ENCODE measurements around the gene DPP6.

DPP6 gene

GRCh38 chr7:154568346-154568745, 516.1 kb downstream of the DPP6 start:
- no peak for DNase-seq

DNA sequence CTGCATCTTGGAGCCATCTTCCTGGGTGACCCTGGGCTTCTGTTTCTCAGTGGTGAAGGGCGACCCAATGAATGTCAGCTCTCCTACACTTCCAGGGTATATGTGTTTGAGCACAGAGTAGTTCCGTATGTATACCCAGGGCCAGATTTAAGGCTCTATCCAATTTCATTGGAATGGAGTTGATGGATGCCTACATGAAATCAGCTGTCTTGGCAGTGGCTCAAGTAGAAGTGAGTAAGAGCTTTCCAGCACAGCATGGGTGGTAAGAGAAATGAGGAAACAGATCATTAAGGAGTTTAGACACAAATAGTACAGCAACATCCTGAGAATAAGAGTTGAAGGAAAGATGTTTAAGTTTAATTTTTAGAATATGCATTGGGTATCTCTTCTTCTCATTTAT, 517.7 kb downstream of the DPP6 start:
- no peak for DNase-seq

GRCh38 chr7:154571772-154572171, 519.6 kb downstream of the DPP6 start:
- DNase-seq: no peak

- no peak for DNase-seq
Measured at GRCh38 chr7:154574235-154574634, 522.0 kb downstream of the DPP6 start.

DNA sequence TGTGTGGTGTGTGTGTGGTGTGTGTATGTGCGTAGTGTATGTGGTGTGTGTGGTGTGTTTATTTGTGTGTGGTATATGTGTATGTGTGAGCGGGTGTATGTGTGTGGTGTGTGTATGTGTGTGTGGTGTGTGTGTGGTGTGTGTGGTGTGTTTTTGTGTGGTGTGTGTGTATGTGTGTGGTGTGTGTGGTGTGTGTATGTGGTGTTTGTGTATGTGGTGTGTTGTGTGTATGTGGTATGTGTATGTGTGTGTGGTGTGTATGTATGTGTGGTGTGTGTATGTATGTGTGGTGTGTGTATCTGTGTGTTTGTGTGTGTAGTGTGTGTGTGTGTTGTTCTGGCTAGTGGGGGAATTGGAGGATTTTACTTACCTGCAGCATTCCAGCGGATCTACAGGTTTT, 523.3 kb downstream of the DPP6 start:
- no peak for DNase-seq

GRCh38 chr7:154576604-154577003, 524.4 kb downstream of the DPP6 start:
- no peak for DNase-seq

DNA sequence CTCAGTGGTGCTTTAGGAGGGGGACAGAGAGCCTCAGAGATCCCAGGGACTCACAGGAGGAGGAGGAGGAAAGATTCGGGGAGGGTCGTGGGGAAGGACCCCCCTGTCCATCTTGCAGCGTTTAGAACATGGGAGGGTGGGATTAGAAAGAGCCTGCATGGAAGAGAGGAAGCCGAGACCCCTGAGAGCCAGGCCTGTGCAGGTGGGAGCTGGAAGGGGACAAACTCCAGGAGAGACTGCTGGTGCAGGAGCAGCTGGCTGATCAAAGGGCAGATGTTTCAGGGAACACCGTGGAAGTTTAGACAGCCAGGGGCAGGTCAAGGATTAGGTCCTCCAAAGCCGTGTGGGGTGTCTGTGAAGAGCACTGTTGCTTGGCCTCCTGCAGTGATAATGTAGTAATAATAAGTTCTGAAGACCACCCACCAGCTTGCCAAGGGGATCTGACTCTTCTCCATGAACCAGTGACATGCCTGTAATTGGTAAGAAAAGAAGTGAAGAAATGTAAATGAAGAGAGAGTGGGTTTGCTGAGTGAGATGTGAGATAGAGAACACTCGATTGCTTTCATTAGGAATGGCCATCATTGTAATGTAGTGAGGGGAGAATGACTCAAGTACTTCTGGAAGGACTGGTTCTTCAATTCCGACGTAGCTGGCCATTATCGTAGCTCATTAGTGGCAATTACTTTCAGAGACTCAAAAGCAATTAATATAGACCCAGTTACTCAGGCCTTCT, 525.1 kb downstream of the DPP6 start:
- no peak for DNase-seq

- DNase-seq: no peak
Measured at GRCh38 chr7:154578336-154578735, 526.1 kb downstream of the DPP6 start.

DNA sequence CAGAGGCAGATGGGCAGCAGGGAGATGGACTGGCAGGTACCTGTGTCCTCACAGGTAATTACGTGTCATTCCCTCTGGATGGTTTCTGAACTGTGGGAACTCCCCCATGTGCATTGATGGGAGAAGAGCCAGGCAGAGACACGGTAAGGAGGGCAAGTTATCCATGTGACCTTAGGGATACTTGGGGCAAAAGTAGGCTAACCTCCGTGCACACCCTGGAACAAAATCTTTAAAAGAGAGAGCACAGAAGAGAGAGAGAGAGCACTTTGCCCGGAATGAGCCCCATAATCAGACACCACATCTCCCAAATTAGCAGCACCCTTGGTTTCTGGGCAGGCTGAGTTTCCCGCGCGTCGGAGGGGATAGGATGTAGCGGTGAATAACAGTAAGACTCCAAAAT, 527.5 kb downstream of the DPP6 start:
- DNase-seq: no peak

- no peak for DNase-seq
Measured at GRCh38 chr7:154581251-154581890, 529.2 kb downstream of the DPP6 start.

GRCh38 chr7:154583454-154583853, 531.3 kb downstream of the DPP6 start:
- no peak for DNase-seq

- no peak for DNase-seq
Measured at GRCh38 chr7:154584352-154585252, 532.4 kb downstream of the DPP6 start.

- DNase-seq: peak; percentile 24
Measured at GRCh38 chr7:154587792-154588191, 535.6 kb downstream of the DPP6 start.

- DNase-seq: peak; percentile 89
Measured at GRCh38 chr7:154591544-154591943, 539.3 kb downstream of the DPP6 start.

DNA sequence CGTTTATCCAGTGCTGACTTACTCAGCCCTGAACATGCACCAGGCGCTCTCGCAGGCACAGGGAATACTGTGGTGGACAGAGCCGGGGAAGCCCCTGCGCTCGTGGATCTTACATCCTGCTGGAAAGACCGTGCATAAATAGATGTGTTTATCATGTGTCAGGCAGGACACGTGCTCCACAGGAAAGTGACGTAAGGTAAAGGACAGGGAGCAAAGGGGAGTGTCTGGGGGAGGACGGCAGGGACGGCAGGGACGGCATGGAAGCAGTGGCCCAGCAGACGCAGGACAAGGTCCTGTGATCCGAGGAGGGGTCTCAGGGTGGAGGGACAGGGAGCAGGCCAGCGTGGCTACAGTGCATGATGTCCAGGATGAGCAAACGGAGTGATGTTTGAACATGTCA, 540.2 kb downstream of the DPP6 start:
- no peak for DNase-seq

DNA sequence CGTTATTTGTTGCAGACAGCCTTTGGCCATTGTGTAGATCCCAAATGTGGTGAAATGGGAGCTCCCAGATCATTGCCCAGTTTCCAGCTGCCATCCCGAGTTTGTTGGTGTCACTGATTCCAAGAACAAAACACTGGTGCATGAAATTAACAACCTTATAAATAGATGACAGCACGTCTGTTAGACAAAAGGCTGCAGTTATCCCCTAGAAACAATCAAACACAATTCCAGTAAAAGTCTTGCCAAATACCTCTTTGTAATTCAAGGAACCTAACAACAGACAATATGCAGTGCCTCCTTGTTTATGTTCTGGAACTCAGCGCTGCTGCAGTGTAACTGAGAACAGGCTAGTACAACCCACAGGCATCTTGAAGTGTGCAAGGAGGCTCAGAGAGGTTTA, 546.2 kb downstream of the DPP6 start:
- no peak for DNase-seq

GRCh38 chr7:154598864-154599263, 546.7 kb downstream of the DPP6 start:
- no peak for DNase-seq

GRCh38 chr7:154610903-154611302, 558.7 kb downstream of the DPP6 start:
- no peak for DNase-seq

- no peak for DNase-seq
Measured at GRCh38 chr7:154613811-154614210, 561.6 kb downstream of the DPP6 start.

- DNase-seq: no peak
Measured at GRCh38 chr7:154620141-154620755, 568.0 kb downstream of the DPP6 start.

DNA sequence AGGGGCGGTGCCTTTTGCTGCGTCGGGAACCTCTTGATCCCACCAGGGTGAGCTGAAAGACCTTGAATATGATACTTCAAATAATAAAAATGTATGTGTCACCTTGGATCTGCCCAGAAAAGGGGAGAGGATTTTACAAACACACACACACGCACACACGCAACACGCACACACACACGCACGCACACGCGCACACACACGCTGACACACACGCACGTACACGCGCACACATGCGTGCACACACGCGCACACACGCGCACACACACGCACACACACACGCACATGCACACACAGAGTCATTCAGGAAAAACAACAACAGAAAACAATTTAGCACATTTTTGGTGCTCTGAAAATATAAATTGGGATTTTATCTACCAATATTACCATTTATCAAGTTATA, 571.2 kb downstream of the DPP6 start:
- no peak for DNase-seq

DNA sequence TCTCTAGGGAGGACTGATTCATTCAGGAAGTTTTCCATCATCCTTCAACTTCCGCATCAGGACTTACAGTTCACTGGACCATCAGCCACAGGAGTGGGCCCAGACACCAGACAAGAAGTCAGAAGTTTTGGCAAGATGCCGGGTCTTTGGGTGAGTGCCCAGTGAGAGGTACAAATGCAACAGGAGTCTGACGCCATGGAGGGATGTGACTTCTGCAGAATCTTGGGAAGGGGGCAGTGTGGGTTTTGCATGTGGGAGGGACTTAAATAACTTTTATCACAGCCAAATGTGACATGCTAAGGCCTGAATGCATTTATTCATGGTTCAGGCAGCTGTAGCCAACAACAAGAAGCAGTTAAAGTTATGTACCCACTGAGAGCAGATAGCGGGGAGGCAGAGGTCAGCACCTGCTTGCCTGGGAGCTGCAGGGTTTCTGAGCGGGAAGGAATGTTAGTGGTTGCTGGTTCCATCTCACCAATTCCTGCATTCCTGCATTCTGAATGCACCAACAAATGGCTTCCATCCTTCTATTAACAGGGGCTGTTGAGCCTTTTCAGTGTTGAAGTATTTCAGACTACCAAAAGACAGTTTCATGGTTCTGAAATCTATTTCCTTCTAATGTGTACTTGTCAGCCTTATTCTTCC, 575.6 kb downstream of the DPP6 start:
- DNase-seq: no peak

GRCh38 chr7:154628556-154628955, 576.4 kb downstream of the DPP6 start:
- no peak for DNase-seq
